Lung (tissue), 12 donors: ENCODE measurements around the gene OSMR. TPM values are rescaled to one million over a fixed set of nuclear protein-coding genes. Genes with fewer than 3 reads are reported as not detected.

ENCODE experiments used
- ATAC-seq: fragments of 200-7000 bp; cut with Tn5 transposase; one replicate; pipeline ENCODE4 v1.9.1; 2020; ENCODE audit warnings: moderate number of reproducible peaks; ENCODE audit not compliant: insufficient read depth, low FRiP score
- DNase-seq, 3 donors: peaks; one replicate each; pipeline ENCODE4 v3.0.0-alpha.2; 2013 to 2017
- H3K27ac ChIP-seq, 2 donors: one replicate each; pipeline ENCODE4 v1.5.1; 2013; ENCODE audit warnings: mild to moderate bottlenecking in 2 of 2, moderate library complexity in 2 of 2, control low read depth in 1 of 2, inconsistent platforms in 1 of 2, low read depth in 1 of 2, low read length in 1 of 2
- H3K27me3 ChIP-seq, 3 donors: one replicate each; pipeline ENCODE4 v1.5.1; 2013; ENCODE audit warnings: low read length in 2 of 3; ENCODE audit not compliant: control insufficient read depth in 3 of 3, insufficient read depth in 3 of 3
- H3K36me3 ChIP-seq, 4 donors: one replicate each; pipeline ENCODE4 v1.5.1; 2013; ENCODE audit warnings: low read length in 4 of 4, mild to moderate bottlenecking in 1 of 4, moderate library complexity in 1 of 4; ENCODE audit not compliant: control insufficient read depth in 4 of 4, insufficient read depth in 4 of 4
- H3K4me1 ChIP-seq, 5 donors: one replicate each; pipeline ENCODE4 v1.5.1; 2013; ENCODE audit warnings: low read length in 5 of 5, mild to moderate bottlenecking in 2 of 5, moderate library complexity in 1 of 5; ENCODE audit not compliant: control insufficient read depth in 5 of 5, insufficient read depth in 5 of 5
- H3K4me3 ChIP-seq: one replicate; pipeline ENCODE4 v1.5.1; 2013; ENCODE audit warnings: mild to moderate bottlenecking, control low read depth, moderate library complexity
- H3K9ac ChIP-seq, 2 donors: one replicate each; pipeline ENCODE4 v1.5.1; 2013; ENCODE audit warnings: low read length in 2 of 2, control low read depth in 1 of 2; ENCODE audit not compliant: insufficient read depth in 1 of 2
- H3K9me3 ChIP-seq, 4 donors: one replicate each; pipeline ENCODE4 v1.5.1; 2013; ENCODE audit warnings: low read length in 3 of 4, mild to moderate bottlenecking in 1 of 4, moderate library complexity in 1 of 4; ENCODE audit not compliant: control insufficient read depth in 4 of 4, insufficient read depth in 3 of 4
- CTCF ChIP-seq: IDR thresholded peaks from 2 replicates; pipeline ENCODE4 v1.5.1; 2012; ENCODE audit warnings: mild to moderate bottlenecking; ENCODE audit errors: control extremely low read depth, extremely low read depth
- WGBS, 2 donors: extraction: QIAGEN DNeasy Blood & Tissue Kit; methylation state at CpG; one replicate each; pipeline ENCODE4 v1.1.7; 2013; 5-methylcytosine and 5-hydroxymethylcytosine counted together
- polyA plus RNA-seq, 2 donors: library from polyadenylated mRNA; stranded (reverse); fragments of 200-250 nt; gene quantifications; one replicate each; pipeline ENCODE4 v1.2.1, GENCODE V29; 2013
- total RNA-seq, 2 donors: library from RNA; depleted of rRNA in 1 of 2; stranded (reverse); fragments of >200 nt in 1 of 2; gene quantifications; one replicate each; pipeline ENCODE4 v1.2.1, GENCODE V29; 2014 to 2021
- donor health status: control.
- donor health status: control.
- donor health status: Bipolar disorder and iron deficiency.
- donor health status: healthy.
- donor health status: DM: yes; HTN: yes; CAD: no.

OSMR gene
- total and polyA plus RNA-seq, 4 donors, result 15.4 to 72.8 (median 57.4) TPM

GRCh38 chr5:38929838-38930237, 84.0 kb downstream of the OSMR start:
- Histone ChIP-seq H3K9me3 (peaks cover 0 to 2% (median 0%) of the 10 kb centered on the region in 4 donors), H3K27me3 (no peaks in the 10 kb centered on the region), H3K4me1 (no peaks in the 10 kb centered on the region), H3K4me3 (no peak overlapping the region), H3K36me3 (peaks cover 10 to 24% (median 18%) of the 10 kb centered on the region in 4 donors), H3K27ac (no peak overlapping the region), H3K9ac (no peak overlapping the region)
- no peak for TF ChIP-seq CTCF
- 60 to 78% methylated on average over 2 of the region's 2 CpGs for WGBS, 2 donors
- no peak for ATAC-seq
- no peak for DNase-seq

- WGBS, 2 donors, result 83 to 88% methylated on average over 4 of the region's 4 CpGs
- no peak for ATAC-seq
These were observed 85.9 kb downstream of the OSMR start for GRCh38 chr5:38931731-38932130.

GRCh38 chr5:38932854-38933408, 87.1 kb downstream of the OSMR start:
- no peak for TF ChIP-seq CTCF
- H3K27ac ChIP-seq, result no peak overlapping the region
- WGBS, 2 donors, result 89 to 91% methylated on average over 4 of the region's 4 CpGs
- H3K4me1 ChIP-seq, result no peaks in the 10 kb centered on the region
- no peaks in the 10 kb centered on the region for H3K27me3 ChIP-seq
- H3K9ac ChIP-seq, result no peak overlapping the region
- DNase-seq, result no peak
- H3K4me3 ChIP-seq, result no peak overlapping the region
- no peak for ATAC-seq
- H3K36me3 ChIP-seq, result peaks cover 8 to 17% (median 13%) of the 10 kb centered on the region in 4 donors
- no peaks in the 10 kb centered on the region for H3K9me3 ChIP-seq

More at GRCh38 chr5:38931731-38932130, 85.9 kb downstream of the OSMR start:
- Histone ChIP-seq H3K9me3 (peaks cover 0 to 2% (median 0%) of the 10 kb centered on the region in 4 donors), H3K4me1 (no peaks in the 10 kb centered on the region), H3K9ac (no peak overlapping the region), H3K36me3 (peaks cover 8 to 18% (median 11%) of the 10 kb centered on the region in 4 donors), H3K4me3 (no peak overlapping the region), H3K27ac (no peak overlapping the region), H3K27me3 (no peaks in the 10 kb centered on the region)
- DNase-seq, result no peak
- no peak for TF ChIP-seq CTCF

GRCh38 chr5:38935437-38935836, 89.6 kb downstream of the OSMR start:
- Histone ChIP-seq H3K9me3 (no peaks in the 10 kb centered on the region), H3K9ac (no peak overlapping the region), H3K36me3 (peaks cover 8 to 16% (median 13%) of the 10 kb centered on the region in 4 donors), H3K4me3 (no peak overlapping the region), H3K27ac (no peak overlapping the region), H3K4me1 (peaks cover 0 to 17% (median 0%) of the 10 kb centered on the region in 5 donors), H3K27me3 (no peaks in the 10 kb centered on the region)
- no peak for DNase-seq
- ATAC-seq, result no peak
- TF ChIP-seq CTCF, result no peak
- 46 to 100% methylated on average over 1 of the region's 1 CpG for WGBS, 2 donors
